Peyer's patch (tissue), 4 donors: Measurements from ENCODE around the gene PMEL.

ENCODE experiments used
- CTCF ChIP-seq, 6 experiments: fragments of 450-650 bp in 4 of 6; fragments of 200-600 bp in 2 of 6; sonication (generic) in 1 of 6; IDR thresholded peaks; one replicate each; pipeline ENCODE4 v1.5.1; 2017 to 2019; ENCODE audit warnings: antibody characterized with exemption in 6 of 6, mild to moderate bottlenecking in 3 of 6, moderate library complexity in 1 of 6
- POLR2A ChIP-seq, 2 donors: fragments of 450-650 bp; IDR thresholded peaks; one replicate each; pipeline ENCODE4 v1.5.1; 2017; ENCODE audit warnings: antibody characterized with exemption in 2 of 2, mild to moderate bottlenecking in 2 of 2, moderate library complexity in 2 of 2

GRCh38 chr12:55942577-55943136 is 23.2 kb downstream of the PMEL start:
- TF ChIP-seq POLR2A (IDR thresholded peaks at IDR 0.05) (no peak), CTCF (IDR thresholded peaks at IDR 0.05) (no peak)
